Ishikawa (cell line): ENCODE data around the gene PLAAT3.

Experiments
- CEBPB ChIP-seq: IDR thresholded peaks from 2 replicates; pipeline ENCODE4 v1.6.1; 2012
- CREB1 ChIP-seq: IDR thresholded peaks from 2 replicates; pipeline ENCODE4 v1.6.1; 2012; ENCODE audit warnings: low read depth
- EGR1 ChIP-seq: IDR thresholded peaks from 2 replicates; pipeline ENCODE4 v1.6.1; 2012
- EP300 ChIP-seq: IDR thresholded peaks from 2 replicates; pipeline ENCODE4 v1.6.1; 2012; ENCODE audit warnings: borderline replicate concordance
- TAF1 ChIP-seq: IDR thresholded peaks from 2 replicates; pipeline ENCODE4 v1.6.1; 2012; ENCODE audit warnings: low read depth, mild to moderate bottlenecking
- TF ChIP-seq, protein P1 (sequence below): IDR thresholded peaks from 2 replicates; pipeline ENCODE4 v1.6.1; 2012
- TF ChIP-seq, protein P2 (sequence below): IDR thresholded peaks from 2 replicates; pipeline ENCODE4 v1.6.1; 2012; ENCODE audit warnings: low read depth, mild to moderate bottlenecking
- TF ChIP-seq, protein P3 (sequence below): IDR thresholded peaks from 2 replicates; pipeline ENCODE4 v1.6.1; 2012

DNA sequence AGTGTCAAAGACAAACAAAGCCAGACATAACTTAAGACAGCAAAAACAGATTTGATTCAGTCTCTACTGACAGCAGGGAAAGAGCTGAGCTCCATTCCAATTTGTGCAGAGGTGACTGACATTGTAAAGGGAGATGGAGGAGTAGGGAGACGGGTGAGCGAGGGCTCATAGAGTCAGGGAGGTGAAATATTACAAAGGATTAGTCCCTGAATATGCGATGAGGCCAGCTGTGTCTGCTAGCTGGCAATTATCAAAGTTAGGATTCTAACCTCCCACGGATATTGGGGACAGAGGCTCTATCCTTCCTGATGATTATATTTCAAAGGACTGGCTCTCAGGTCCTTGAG lies 59.4 kb downstream of the PLAAT3 start:
- TF ChIP-seq, protein P1, sequence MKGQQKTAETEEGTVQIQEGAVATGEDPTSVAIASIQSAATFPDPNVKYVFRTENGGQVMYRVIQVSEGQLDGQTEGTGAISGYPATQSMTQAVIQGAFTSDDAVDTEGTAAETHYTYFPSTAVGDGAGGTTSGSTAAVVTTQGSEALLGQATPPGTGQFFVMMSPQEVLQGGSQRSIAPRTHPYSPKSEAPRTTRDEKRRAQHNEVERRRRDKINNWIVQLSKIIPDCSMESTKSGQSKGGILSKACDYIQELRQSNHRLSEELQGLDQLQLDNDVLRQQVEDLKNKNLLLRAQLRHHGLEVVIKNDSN, result no peak
- TF ChIP-seq, protein P2, sequence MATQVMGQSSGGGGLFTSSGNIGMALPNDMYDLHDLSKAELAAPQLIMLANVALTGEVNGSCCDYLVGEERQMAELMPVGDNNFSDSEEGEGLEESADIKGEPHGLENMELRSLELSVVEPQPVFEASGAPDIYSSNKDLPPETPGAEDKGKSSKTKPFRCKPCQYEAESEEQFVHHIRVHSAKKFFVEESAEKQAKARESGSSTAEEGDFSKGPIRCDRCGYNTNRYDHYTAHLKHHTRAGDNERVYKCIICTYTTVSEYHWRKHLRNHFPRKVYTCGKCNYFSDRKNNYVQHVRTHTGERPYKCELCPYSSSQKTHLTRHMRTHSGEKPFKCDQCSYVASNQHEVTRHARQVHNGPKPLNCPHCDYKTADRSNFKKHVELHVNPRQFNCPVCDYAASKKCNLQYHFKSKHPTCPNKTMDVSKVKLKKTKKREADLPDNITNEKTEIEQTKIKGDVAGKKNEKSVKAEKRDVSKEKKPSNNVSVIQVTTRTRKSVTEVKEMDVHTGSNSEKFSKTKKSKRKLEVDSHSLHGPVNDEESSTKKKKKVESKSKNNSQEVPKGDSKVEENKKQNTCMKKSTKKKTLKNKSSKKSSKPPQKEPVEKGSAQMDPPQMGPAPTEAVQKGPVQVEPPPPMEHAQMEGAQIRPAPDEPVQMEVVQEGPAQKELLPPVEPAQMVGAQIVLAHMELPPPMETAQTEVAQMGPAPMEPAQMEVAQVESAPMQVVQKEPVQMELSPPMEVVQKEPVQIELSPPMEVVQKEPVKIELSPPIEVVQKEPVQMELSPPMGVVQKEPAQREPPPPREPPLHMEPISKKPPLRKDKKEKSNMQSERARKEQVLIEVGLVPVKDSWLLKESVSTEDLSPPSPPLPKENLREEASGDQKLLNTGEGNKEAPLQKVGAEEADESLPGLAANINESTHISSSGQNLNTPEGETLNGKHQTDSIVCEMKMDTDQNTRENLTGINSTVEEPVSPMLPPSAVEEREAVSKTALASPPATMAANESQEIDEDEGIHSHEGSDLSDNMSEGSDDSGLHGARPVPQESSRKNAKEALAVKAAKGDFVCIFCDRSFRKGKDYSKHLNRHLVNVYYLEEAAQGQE, result no peak
- no peak for TF ChIP-seq TAF1
- TF ChIP-seq CREB1, result no peak
- TF ChIP-seq EGR1, result no peak
- no peak for TF ChIP-seq EP300
- no peak for TF ChIP-seq CEBPB
- TF ChIP-seq, protein P3, sequence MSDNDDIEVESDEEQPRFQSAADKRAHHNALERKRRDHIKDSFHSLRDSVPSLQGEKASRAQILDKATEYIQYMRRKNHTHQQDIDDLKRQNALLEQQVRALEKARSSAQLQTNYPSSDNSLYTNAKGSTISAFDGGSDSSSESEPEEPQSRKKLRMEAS, result no peak
